WTC11 (cell line): Measurements from ENCODE around the gene RRP1. TPM values are rescaled to one million over a fixed set of nuclear protein-coding genes. Genes with fewer than 3 reads are reported as not detected.

Experiments used
- ATAC-seq: fragments of 200-7000 bp; cut with Tn5 transposase; 2 replicates; pipeline ENCODE4 v1.10.0; 2021; ENCODE audit warnings: mild to moderate bottlenecking, moderate library complexity
- CTCF ChIA-PET: fragments of 300-600 bp; sonication (Branson Sonifier 250); formaldehyde crosslinking; loops from one replicate; lab custom pipeline; 2021; ENCODE audit warnings: antibody characterized with exemption; lab: Charles Lee
- POLR2A ChIA-PET: fragments of 350-600 bp; sonication (Branson Sonifier 250); formaldehyde crosslinking; loops from one replicate; lab custom pipeline; 2021; ENCODE audit warnings: antibody characterized with exemption; lab: Charles Lee
- DNase-seq: peaks from one replicate; pipeline ENCODE4 v3.0.0; 2021; ENCODE audit warnings: low spot score
- H3K27ac Mint-ChIP-seq: 2 replicates; pipeline ENCODE4 v1.8.0; 2021; ENCODE audit warnings: mixed read lengths
- H3K27me3 Mint-ChIP-seq: 2 replicates; pipeline ENCODE4 v1.8.0; 2021; ENCODE audit warnings: low read depth, mild to moderate bottlenecking, moderate library complexity, mixed read lengths
- H3K36me3 Mint-ChIP-seq: 2 replicates; pipeline ENCODE4 v1.8.0; 2021; ENCODE audit warnings: mixed read lengths
- H3K4me1 Mint-ChIP-seq: 2 replicates; pipeline ENCODE4 v1.8.0; 2022; ENCODE audit warnings: mixed read lengths
- H3K4me3 Mint-ChIP-seq: 2 replicates; pipeline ENCODE4 v1.8.0; 2021; ENCODE audit warnings: mild to moderate bottlenecking, moderate library complexity, mixed read lengths
- H3K9me3 Mint-ChIP-seq: 2 replicates; pipeline ENCODE4 v1.8.0; 2021; ENCODE audit warnings: mixed read lengths
- ATF1 ChIP-seq: sonication (generic); formaldehyde crosslinking; IDR thresholded peaks from 2 replicates; pipeline ENCODE4 v1.8.1; 2023; ENCODE audit warnings: mild to moderate bottlenecking, moderate library complexity, missing genetic modification reagents
- FOXP1 ChIP-seq: sonication (generic); formaldehyde crosslinking; IDR thresholded peaks from 2 replicates; pipeline ENCODE4 v1.8.0; 2022; ENCODE audit warnings: missing genetic modification reagents, mild to moderate bottlenecking, moderate library complexity, borderline replicate concordance
- HMGXB4 ChIP-seq: sonication (generic); formaldehyde crosslinking; IDR thresholded peaks from 2 replicates; pipeline ENCODE4 v1.8.1; 2023; ENCODE audit warnings: mild to moderate bottlenecking, moderate library complexity, missing genetic modification reagents
- MAX ChIP-seq: sonication (generic); formaldehyde crosslinking; IDR thresholded peaks from 2 replicates; pipeline ENCODE4 v1.8.0; 2022; ENCODE audit warnings: mild to moderate bottlenecking, missing genetic modification reagents
- NFATC4 ChIP-seq: fragments of 250-450 bp; sonication (Bioruptor Pico); IDR thresholded peaks from 2 replicates; pipeline ENCODE4 v1.9.0; 2021; ENCODE audit warnings: mild to moderate bottlenecking
- OVOL2 ChIP-seq: fragments of 250-450 bp; sonication (Bioruptor Pico); IDR thresholded peaks from 2 replicates; pipeline ENCODE4 v1.9.0; 2021; ENCODE audit warnings: mild to moderate bottlenecking, borderline replicate concordance
- SMAD3 ChIP-seq: sonication (generic); formaldehyde crosslinking; IDR thresholded peaks from 2 replicates; pipeline ENCODE4 v1.8.0; 2022; ENCODE audit warnings: missing genetic modification reagents, mild to moderate bottlenecking, borderline replicate concordance
- TP53 ChIP-seq: sonication (generic); formaldehyde crosslinking; IDR thresholded peaks from 2 replicates; pipeline ENCODE4 v1.8.1; 2023; ENCODE audit warnings: mild to moderate bottlenecking, missing genetic modification reagents
- ZNF396 ChIP-seq: fragments of 250-450 bp; sonication (Bioruptor Pico); IDR thresholded peaks from 2 replicates; pipeline ENCODE4 v1.8.0; 2021; ENCODE audit warnings: mild to moderate bottlenecking, moderate library complexity, borderline replicate concordance
- ZNF416 ChIP-seq: fragments of 250-450 bp; sonication (Bioruptor Pico); IDR thresholded peaks from 2 replicates; pipeline ENCODE4 v1.9.0; 2021; ENCODE audit warnings: mild to moderate bottlenecking, inconsistent platforms
- ZNF512 ChIP-seq: sonication (generic); formaldehyde crosslinking; IDR thresholded peaks from 2 replicates; pipeline ENCODE4 v1.8.1; 2022; ENCODE audit warnings: missing genetic modification reagents, borderline replicate concordance
- total RNA-seq: library from RNA; stranded (reverse); gene quantifications from 3 replicates; pipeline ENCODE4 v1.2.3, GENCODE V29; 2021
- TF ChIP-seq, protein P1 (sequence below): sonication (generic); formaldehyde crosslinking; IDR thresholded peaks from 2 replicates; pipeline ENCODE4 v1.8.0; 2023; ENCODE audit warnings: mild to moderate bottlenecking, missing genetic modification reagents
- TF ChIP-seq, protein P2 (sequence below): sonication (generic); formaldehyde crosslinking; IDR thresholded peaks from 2 replicates; pipeline ENCODE4 v1.8.0; 2022; ENCODE audit warnings: mild to moderate bottlenecking, missing genetic modification reagents
- TF ChIP-seq, protein P3 (sequence below): sonication (generic); formaldehyde crosslinking; IDR thresholded peaks from 2 replicates; pipeline ENCODE4 v1.8.1; 2022; ENCODE audit warnings: mild to moderate bottlenecking, missing genetic modification reagents, moderate library complexity, borderline replicate concordance
- TF ChIP-seq, protein P4 (sequence below): sonication (generic); formaldehyde crosslinking; IDR thresholded peaks from 2 replicates; pipeline ENCODE4 v1.8.1; 2022; ENCODE audit warnings: low read depth, missing genetic modification reagents, borderline replicate concordance
- TF ChIP-seq, protein P5 (sequence below): fragments of 250-450 bp; sonication (Bioruptor Pico); conservative IDR thresholded peaks from 2 replicates; pipeline ENCODE4 v1.9.0; 2021; ENCODE audit warnings: mild to moderate bottlenecking

Gene RRP1
- total RNA-seq, 1 experiment from 2014 or later, result 53.0 TPM

DNA sequence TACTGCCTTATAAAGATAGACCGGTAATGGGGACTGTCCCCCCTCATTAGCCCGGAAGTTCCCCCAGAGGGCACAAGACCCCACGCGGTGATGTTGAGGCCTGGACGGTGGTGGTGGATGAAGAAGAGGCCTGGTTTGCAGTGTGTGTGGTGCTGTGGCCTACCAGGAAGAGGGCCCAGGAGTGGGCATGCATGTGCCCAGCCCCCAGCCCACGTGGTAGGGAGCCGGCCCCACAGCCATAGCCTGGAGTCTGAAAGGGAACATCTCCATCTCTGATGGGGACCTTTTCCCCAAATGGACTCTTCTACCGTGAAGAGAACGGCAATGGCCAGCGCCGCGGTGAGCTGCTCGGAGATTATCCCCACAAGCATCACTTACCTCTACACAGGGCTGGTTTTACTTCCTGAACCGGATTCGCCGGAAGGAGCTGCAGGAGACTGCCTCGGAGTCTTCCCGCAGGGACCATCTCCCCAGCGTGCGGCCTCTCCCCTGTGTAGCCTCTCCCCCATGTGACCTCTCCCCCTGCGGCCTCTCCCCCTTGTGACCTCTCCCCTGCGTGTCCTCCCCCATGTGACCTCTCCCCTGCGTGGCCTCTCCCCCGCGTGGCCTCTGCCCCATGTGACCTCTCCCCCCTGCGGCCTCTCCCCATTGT, 20.6 kb downstream of the RRP1 start:
- TF ChIP-seq, protein P1, sequence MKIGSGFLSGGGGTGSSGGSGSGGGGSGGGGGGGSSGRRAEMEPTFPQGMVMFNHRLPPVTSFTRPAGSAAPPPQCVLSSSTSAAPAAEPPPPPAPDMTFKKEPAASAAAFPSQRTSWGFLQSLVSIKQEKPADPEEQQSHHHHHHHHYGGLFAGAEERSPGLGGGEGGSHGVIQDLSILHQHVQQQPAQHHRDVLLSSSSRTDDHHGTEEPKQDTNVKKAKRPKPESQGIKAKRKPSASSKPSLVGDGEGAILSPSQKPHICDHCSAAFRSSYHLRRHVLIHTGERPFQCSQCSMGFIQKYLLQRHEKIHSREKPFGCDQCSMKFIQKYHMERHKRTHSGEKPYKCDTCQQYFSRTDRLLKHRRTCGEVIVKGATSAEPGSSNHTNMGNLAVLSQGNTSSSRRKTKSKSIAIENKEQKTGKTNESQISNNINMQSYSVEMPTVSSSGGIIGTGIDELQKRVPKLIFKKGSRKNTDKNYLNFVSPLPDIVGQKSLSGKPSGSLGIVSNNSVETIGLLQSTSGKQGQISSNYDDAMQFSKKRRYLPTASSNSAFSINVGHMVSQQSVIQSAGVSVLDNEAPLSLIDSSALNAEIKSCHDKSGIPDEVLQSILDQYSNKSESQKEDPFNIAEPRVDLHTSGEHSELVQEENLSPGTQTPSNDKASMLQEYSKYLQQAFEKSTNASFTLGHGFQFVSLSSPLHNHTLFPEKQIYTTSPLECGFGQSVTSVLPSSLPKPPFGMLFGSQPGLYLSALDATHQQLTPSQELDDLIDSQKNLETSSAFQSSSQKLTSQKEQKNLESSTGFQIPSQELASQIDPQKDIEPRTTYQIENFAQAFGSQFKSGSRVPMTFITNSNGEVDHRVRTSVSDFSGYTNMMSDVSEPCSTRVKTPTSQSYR (CRISPR knock-in tag), result no peak
- TF ChIP-seq, protein P2, sequence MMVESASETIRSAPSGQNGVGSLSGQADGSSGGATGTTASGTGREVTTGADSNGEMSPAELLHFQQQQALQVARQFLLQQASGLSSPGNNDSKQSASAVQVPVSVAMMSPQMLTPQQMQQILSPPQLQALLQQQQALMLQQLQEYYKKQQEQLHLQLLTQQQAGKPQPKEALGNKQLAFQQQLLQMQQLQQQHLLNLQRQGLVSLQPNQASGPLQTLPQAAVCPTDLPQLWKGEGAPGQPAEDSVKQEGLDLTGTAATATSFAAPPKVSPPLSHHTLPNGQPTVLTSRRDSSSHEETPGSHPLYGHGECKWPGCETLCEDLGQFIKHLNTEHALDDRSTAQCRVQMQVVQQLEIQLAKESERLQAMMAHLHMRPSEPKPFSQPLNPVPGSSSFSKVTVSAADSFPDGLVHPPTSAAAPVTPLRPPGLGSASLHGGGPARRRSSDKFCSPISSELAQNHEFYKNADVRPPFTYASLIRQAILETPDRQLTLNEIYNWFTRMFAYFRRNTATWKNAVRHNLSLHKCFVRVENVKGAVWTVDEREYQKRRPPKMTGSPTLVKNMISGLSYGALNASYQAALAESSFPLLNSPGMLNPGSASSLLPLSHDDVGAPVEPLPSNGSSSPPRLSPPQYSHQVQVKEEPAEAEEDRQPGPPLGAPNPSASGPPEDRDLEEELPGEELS (CRISPR knock-in tag), result no peak
- TF ChIP-seq, protein P3, sequence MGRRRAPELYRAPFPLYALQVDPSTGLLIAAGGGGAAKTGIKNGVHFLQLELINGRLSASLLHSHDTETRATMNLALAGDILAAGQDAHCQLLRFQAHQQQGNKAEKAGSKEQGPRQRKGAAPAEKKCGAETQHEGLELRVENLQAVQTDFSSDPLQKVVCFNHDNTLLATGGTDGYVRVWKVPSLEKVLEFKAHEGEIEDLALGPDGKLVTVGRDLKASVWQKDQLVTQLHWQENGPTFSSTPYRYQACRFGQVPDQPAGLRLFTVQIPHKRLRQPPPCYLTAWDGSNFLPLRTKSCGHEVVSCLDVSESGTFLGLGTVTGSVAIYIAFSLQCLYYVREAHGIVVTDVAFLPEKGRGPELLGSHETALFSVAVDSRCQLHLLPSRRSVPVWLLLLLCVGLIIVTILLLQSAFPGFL, result no peak
- no peak for TF ChIP-seq ZNF416
- TF ChIP-seq NFATC4 (CRISPR knock-in tag), result no peak
- no peak for TF ChIP-seq ZNF396 (CRISPR knock-in tag)
- no peak for TF ChIP-seq ZNF512 (CRISPR knock-in tag)
- no peak for TF ChIP-seq ATF1
- TF ChIP-seq, protein P4, sequence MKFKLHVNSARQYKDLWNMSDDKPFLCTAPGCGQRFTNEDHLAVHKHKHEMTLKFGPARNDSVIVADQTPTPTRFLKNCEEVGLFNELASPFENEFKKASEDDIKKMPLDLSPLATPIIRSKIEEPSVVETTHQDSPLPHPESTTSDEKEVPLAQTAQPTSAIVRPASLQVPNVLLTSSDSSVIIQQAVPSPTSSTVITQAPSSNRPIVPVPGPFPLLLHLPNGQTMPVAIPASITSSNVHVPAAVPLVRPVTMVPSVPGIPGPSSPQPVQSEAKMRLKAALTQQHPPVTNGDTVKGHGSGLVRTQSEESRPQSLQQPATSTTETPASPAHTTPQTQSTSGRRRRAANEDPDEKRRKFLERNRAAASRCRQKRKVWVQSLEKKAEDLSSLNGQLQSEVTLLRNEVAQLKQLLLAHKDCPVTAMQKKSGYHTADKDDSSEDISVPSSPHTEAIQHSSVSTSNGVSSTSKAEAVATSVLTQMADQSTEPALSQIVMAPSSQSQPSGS (CRISPR knock-in tag), result no peak
- TF ChIP-seq TP53, result no peak
- no peak for TF ChIP-seq FOXP1 (CRISPR knock-in tag)
- no peak for TF ChIP-seq OVOL2 (CRISPR knock-in tag)
- no peak for TF ChIP-seq HMGXB4 (CRISPR knock-in tag)
- no peak for TF ChIP-seq SMAD3 (CRISPR knock-in tag)
- no peak for TF ChIP-seq MAX (CRISPR knock-in tag)
- TF ChIP-seq, protein P5, sequence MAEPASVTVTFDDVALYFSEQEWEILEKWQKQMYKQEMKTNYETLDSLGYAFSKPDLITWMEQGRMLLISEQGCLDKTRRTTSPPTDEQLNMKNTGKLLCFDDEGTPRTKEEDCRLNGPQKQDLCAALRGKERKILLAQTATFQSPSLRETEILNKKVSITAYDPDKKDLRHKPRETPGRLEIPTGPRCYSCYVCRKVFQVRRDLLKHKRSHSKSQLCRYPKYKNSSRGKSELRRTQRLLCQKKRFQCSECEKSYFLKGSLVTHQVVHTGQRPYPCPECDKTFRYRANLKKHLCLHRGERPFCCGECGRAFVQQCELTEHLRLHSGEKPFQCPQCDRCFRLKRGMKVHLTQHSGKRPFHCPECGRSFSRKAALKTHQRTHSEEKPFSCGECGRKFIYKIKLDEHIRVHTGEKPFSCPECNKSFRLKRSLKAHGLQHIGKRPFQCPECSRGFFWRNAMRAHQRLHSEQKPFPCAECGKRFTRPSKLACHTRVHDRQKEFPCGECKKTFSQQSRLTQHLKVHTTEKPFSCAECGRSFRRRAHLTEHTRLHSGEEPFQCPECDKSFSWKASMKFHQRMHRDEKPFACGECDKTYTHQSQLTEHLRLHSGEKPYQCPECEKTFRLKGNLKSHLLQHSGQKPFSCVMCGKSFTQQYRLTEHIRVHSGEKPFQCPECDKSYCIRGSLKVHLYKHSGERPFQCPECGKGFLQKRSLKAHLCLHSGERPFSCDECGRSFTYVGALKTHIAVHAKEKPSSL (CRISPR knock-in tag), result no peak
- TF ChIP-seq, all 79 proteins: peak for 0
- no peak for ATAC-seq
- ChIA-PET POLR2A (no interaction called here), CTCF (interaction anchor here (0.6 to 3.1 kb wide), 12 partner anchors 16 to 166 kb away, joined by 3 to 17 read pairs (median 6); partner anchors contain the start of gene RRP1)
- no peaks in the 10 kb centered on the region for H3K9me3 Mint-ChIP-seq
- no peak overlapping the region for H3K27ac Mint-ChIP-seq
- peaks cover 22% of the 10 kb centered on the region for H3K4me1 Mint-ChIP-seq
- no peaks in the 10 kb centered on the region for H3K27me3 Mint-ChIP-seq
- H3K4me3 Mint-ChIP-seq, result no peak overlapping the region
- H3K36me3 Mint-ChIP-seq, result no peaks in the 10 kb centered on the region
- no peak for DNase-seq
